Vagina (tissue), 2 donors: Measurements from ENCODE around the gene ADAM11.

Experiments
- POLR2A ChIP-seq, 2 donors: fragments of 450-650 bp; IDR thresholded peaks; one replicate each; pipeline ENCODE4 v1.6.1; 2017; ENCODE audit warnings: antibody characterized with exemption in 2 of 2, mild to moderate bottlenecking in 2 of 2, moderate library complexity in 2 of 2
- POLR2AphosphoS5 ChIP-seq, 2 donors: sonication (generic); formaldehyde crosslinking; IDR thresholded peaks; one replicate each; pipeline ENCODE4 v1.9.0; 2017; ENCODE audit warnings: antibody characterized with exemption in 2 of 2, mild to moderate bottlenecking in 2 of 2, low read depth in 1 of 2; ENCODE audit not compliant: insufficient read depth in 1 of 2
- TF ChIP-seq, protein P1 (sequence below), 3 experiments: fragments of 450-650 bp in 2 of 3; fragments of 200-600 bp in 1 of 3; sonication (generic) in 1 of 3; IDR thresholded peaks; one replicate each; pipeline ENCODE4 v1.5.1; 2017 to 2019; ENCODE audit warnings: antibody characterized with exemption in 3 of 3, mild to moderate bottlenecking in 2 of 3, moderate library complexity in 2 of 3

- TF ChIP-seq POLR2AphosphoS5 (IDR thresholded peaks at IDR 0.05; ENCODE audit: insufficient read depth in 1 of 2, low read depth in 1 of 2) (peak in 1 of 2 donors; percentile 73), POLR2A (IDR thresholded peaks at IDR 0.05) (no peak)
- TF ChIP-seq, protein P1, sequence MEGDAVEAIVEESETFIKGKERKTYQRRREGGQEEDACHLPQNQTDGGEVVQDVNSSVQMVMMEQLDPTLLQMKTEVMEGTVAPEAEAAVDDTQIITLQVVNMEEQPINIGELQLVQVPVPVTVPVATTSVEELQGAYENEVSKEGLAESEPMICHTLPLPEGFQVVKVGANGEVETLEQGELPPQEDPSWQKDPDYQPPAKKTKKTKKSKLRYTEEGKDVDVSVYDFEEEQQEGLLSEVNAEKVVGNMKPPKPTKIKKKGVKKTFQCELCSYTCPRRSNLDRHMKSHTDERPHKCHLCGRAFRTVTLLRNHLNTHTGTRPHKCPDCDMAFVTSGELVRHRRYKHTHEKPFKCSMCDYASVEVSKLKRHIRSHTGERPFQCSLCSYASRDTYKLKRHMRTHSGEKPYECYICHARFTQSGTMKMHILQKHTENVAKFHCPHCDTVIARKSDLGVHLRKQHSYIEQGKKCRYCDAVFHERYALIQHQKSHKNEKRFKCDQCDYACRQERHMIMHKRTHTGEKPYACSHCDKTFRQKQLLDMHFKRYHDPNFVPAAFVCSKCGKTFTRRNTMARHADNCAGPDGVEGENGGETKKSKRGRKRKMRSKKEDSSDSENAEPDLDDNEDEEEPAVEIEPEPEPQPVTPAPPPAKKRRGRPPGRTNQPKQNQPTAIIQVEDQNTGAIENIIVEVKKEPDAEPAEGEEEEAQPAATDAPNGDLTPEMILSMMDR (IDR thresholded peaks at IDR 0.05), result no peak
Measured at GRCh38 chr17:44775838-44776621, 17.2 kb downstream of the ADAM11 start.
